ENCODE results near the gene TEX14. TPM values are rescaled to one million over a fixed set of nuclear protein-coding genes. Genes with fewer than 3 reads are reported as not detected.

TEX14 gene
- total and polyA plus RNA-seq, 2 donors (not counting 1 experiment from before 2014, with no cell fraction given): under 0.01 to 0.03 TPM

GRCh38 chr17:58521680-58522079 is 170.2 kb downstream of the TEX14 start:
- no peak for DNase-seq (ENCODE audit: low read depth in 2 of 2)
- no peak overlapping the region for H3K27ac ChIP-seq (ENCODE audit: insufficient read depth, low read length)

GRCh38 chr17:58520843-58521430 is 170.9 kb downstream of the TEX14 start:
- no peak overlapping the region for H3K9ac ChIP-seq (ENCODE audit: insufficient read depth, low read length)
- H3K79me2 ChIP-seq (ENCODE audit: control insufficient read depth, insufficient read depth, low read length): no peaks in the 10 kb centered on the region
- H3K4me2 ChIP-seq (ENCODE audit: extremely low read depth, insufficient read depth, low read length): no peak overlapping the region
- no peaks in the 10 kb centered on the region for H3K27me3 ChIP-seq (ENCODE audit: control insufficient read depth, insufficient read depth, low read length)
- H3K9me3 ChIP-seq (ENCODE audit: control insufficient read depth, insufficient read depth, low read depth, low read length): no peaks in the 10 kb centered on the region
- H3K4me3 ChIP-seq (replicated peaks in 1 of 4; ENCODE audit: control extremely low read depth in 1 of 4, insufficient read depth in 1 of 4, low read depth in 3 of 4, low read length in 4 of 4): no peak overlapping the region
- H4K20me1 ChIP-seq (ENCODE audit: control insufficient read depth, extremely low read depth, insufficient read depth, low read length): no peaks in the 10 kb centered on the region
- no peak overlapping the region for H2AFZ ChIP-seq (ENCODE audit: low read length)
- peaks cover 16% of the 10 kb centered on the region for H3K4me1 ChIP-seq (ENCODE audit: control insufficient read depth, extremely low read depth, insufficient read depth, low read length)
- no peaks in the 10 kb centered on the region for H3K36me3 ChIP-seq (ENCODE audit: control insufficient read depth, insufficient read depth, low read length)
- no peak overlapping the region for H3K27ac ChIP-seq (ENCODE audit: insufficient read depth, low read length)
- TF ChIP-seq CTCF (conservative IDR thresholded peaks at IDR 0.05 in 1 of 2, IDR thresholded peaks at IDR 0.05 in 1 of 2; ENCODE audit: low read depth in 1 of 2, low read length in 2 of 2) (peak; percentile 38 to 47), EZH2 (IDR thresholded peaks at IDR 0.05; ENCODE audit: low read length, missing control alignments) (no peak)
- no peak for DNase-seq (ENCODE audit: low read depth in 2 of 2)

More at GRCh38 chr17:58521680-58522079, 170.2 kb downstream of the TEX14 start:
- no peaks in the 10 kb centered on the region for H3K36me3 ChIP-seq (ENCODE audit: control insufficient read depth, insufficient read depth, low read length)
- TF ChIP-seq CTCF (conservative IDR thresholded peaks at IDR 0.05 in 1 of 2, IDR thresholded peaks at IDR 0.05 in 1 of 2; ENCODE audit: low read depth in 1 of 2, low read length in 2 of 2) (no peak), EZH2 (IDR thresholded peaks at IDR 0.05; ENCODE audit: low read length, missing control alignments) (no peak)
- no peak overlapping the region for H3K4me2 ChIP-seq (ENCODE audit: extremely low read depth, insufficient read depth, low read length)
- H3K9me3 ChIP-seq (ENCODE audit: control insufficient read depth, insufficient read depth, low read depth, low read length): no peaks in the 10 kb centered on the region
- peaks cover 21% of the 10 kb centered on the region for H3K4me1 ChIP-seq (ENCODE audit: control insufficient read depth, extremely low read depth, insufficient read depth, low read length)
- no peaks in the 10 kb centered on the region for H4K20me1 ChIP-seq (ENCODE audit: control insufficient read depth, extremely low read depth, insufficient read depth, low read length)
- H3K27me3 ChIP-seq (ENCODE audit: control insufficient read depth, insufficient read depth, low read length): no peaks in the 10 kb centered on the region
- no peak overlapping the region for H3K9ac ChIP-seq (ENCODE audit: insufficient read depth, low read length)
- no peak overlapping the region for H3K4me3 ChIP-seq (replicated peaks in 1 of 4; ENCODE audit: control extremely low read depth in 1 of 4, insufficient read depth in 1 of 4, low read depth in 3 of 4, low read length in 4 of 4)
- no peak overlapping the region for H2AFZ ChIP-seq (ENCODE audit: low read length)
- H3K79me2 ChIP-seq (ENCODE audit: control insufficient read depth, insufficient read depth, low read length): no peaks in the 10 kb centered on the region

- TF ChIP-seq EZH2 (IDR thresholded peaks at IDR 0.05; ENCODE audit: low read length, missing control alignments) (no peak), CTCF (conservative IDR thresholded peaks at IDR 0.05 in 1 of 2, IDR thresholded peaks at IDR 0.05 in 1 of 2; ENCODE audit: low read depth in 1 of 2, low read length in 2 of 2) (no peak)
- H3K9ac ChIP-seq (ENCODE audit: insufficient read depth, low read length): peak overlapping the region; percentile 72
These were observed 173.8 kb downstream of the TEX14 start for GRCh38 chr17:58517928-58518609.

More at GRCh38 chr17:58517928-58518609, 173.8 kb downstream of the TEX14 start:
- Histone ChIP-seq H3K4me2 (ENCODE audit: extremely low read depth, insufficient read depth, low read length) (peak overlapping the region; percentile 91), H3K27me3 (ENCODE audit: control insufficient read depth, insufficient read depth, low read length) (no peaks in the 10 kb centered on the region), H3K9me3 (ENCODE audit: control insufficient read depth, insufficient read depth, low read depth, low read length) (no peaks in the 10 kb centered on the region), H3K4me3 (replicated peaks in 1 of 4; ENCODE audit: control extremely low read depth in 1 of 4, insufficient read depth in 1 of 4, low read depth in 3 of 4, low read length in 4 of 4) (peak overlapping the region; percentile 63 to 92 (median 78)), H4K20me1 (ENCODE audit: control insufficient read depth, extremely low read depth, insufficient read depth, low read length) (no peaks in the 10 kb centered on the region), H3K27ac (ENCODE audit: insufficient read depth, low read length) (peak overlapping the region; percentile 88), H2AFZ (ENCODE audit: low read length) (peak overlapping the region; percentile 98), H3K36me3 (ENCODE audit: control insufficient read depth, insufficient read depth, low read length) (no peaks in the 10 kb centered on the region), H3K4me1 (ENCODE audit: control insufficient read depth, extremely low read depth, insufficient read depth, low read length) (peaks cover 7% of the 10 kb centered on the region), H3K79me2 (ENCODE audit: control insufficient read depth, insufficient read depth, low read length) (no peaks in the 10 kb centered on the region)
- DNase-seq (ENCODE audit: low read depth in 2 of 2): peak; percentile 100

All from fibroblast of lung (primary cell).